GM18861 (cell line): ENCODE results near the gene SLC12A3.

Source experiments
- ATAC-seq: cut with Tn5 transposase; IDR thresholded peaks from one replicate; pipeline ENCODE4 v1.9.1; 2021; ENCODE audit not compliant: unreplicated experiment

Gene SLC12A3

GRCh38 chr16:56864960-56865359, at the start of gene SLC12A3:
TSS of gene SLC12A3 (plus strand) at chr16:56865207. CDS start at chr16:56865236, 29 bp downstream.
- ATAC-seq = no peak

- ATAC-seq = no peak
Measured at GRCh38 chr16:56815721-56816120, 49.3 kb upstream of the SLC12A3 start.

GRCh38 chr16:56817056-56817455, 48.0 kb upstream of the SLC12A3 start:
- ATAC-seq = no peak

GRCh38 chr16:56817938-56818337, 47.1 kb upstream of the SLC12A3 start:
- no peak for ATAC-seq

GRCh38 chr16:56823081-56823733, 41.8 kb upstream of the SLC12A3 start:
- ATAC-seq = no peak

GRCh38 chr16:56824331-56824730, 40.7 kb upstream of the SLC12A3 start:
- ATAC-seq = no peak

- no peak for ATAC-seq
Measured at GRCh38 chr16:56824804-56825203, 40.2 kb upstream of the SLC12A3 start.

GRCh38 chr16:56825826-56826225, 39.2 kb upstream of the SLC12A3 start:
- no peak for ATAC-seq

- ATAC-seq = no peak
Measured at GRCh38 chr16:56828647-56829046, 36.4 kb upstream of the SLC12A3 start.

- ATAC-seq = no peak
Measured at GRCh38 chr16:56830669-56831068, 34.3 kb upstream of the SLC12A3 start.

- no peak for ATAC-seq
Measured at GRCh38 chr16:56832768-56833167, 32.2 kb upstream of the SLC12A3 start.

- no peak for ATAC-seq
Measured at GRCh38 chr16:56833243-56833970, 31.6 kb upstream of the SLC12A3 start.

- no peak for ATAC-seq
Measured at GRCh38 chr16:56835320-56835719, 29.7 kb upstream of the SLC12A3 start.

- ATAC-seq = no peak
Measured at GRCh38 chr16:56836410-56837230, 28.4 kb upstream of the SLC12A3 start.

GRCh38 chr16:56838622-56839337, 26.2 kb upstream of the SLC12A3 start:
- ATAC-seq = no peak

- no peak for ATAC-seq
Measured at GRCh38 chr16:56841233-56841632, 23.8 kb upstream of the SLC12A3 start.

- ATAC-seq = no peak
Measured at GRCh38 chr16:56841659-56842058, 23.3 kb upstream of the SLC12A3 start.

GRCh38 chr16:56842133-56842532, 22.9 kb upstream of the SLC12A3 start:
- no peak for ATAC-seq

GRCh38 chr16:56844056-56844455, 21.0 kb upstream of the SLC12A3 start:
- ATAC-seq = no peak

- ATAC-seq = no peak
Measured at GRCh38 chr16:56847173-56847910, 17.7 kb upstream of the SLC12A3 start.
